K562 (cell line): ENCODE results near the gene COL15A1. TPM values are rescaled to one million over a fixed set of nuclear protein-coding genes. Genes with fewer than 3 reads are reported as not detected.

Source experiments
- ATAC-seq: fragments of 200-7000 bp; cut with Tn5 transposase; 3 replicates; pipeline ENCODE4 v1.9.1; 2020; ENCODE audit warnings: moderate library complexity
- BruUV-seq: library from RNA; stranded (reverse); fragments of 400-500 nt; replicated peaks from 2 replicates; lab custom pipeline; 2021; lab: Mats Ljungman, UMichigan
- CTCF ChIA-PET: fragments of 300-600 bp; formaldehyde crosslinking; extraction: SDS; loops from one replicate; lab custom pipeline; 2021; ENCODE audit warnings: low intra/inter-chr PET ratio; lab: Yijun Ruan, JAX
- POLR2A ChIA-PET: fragments of 300-600, 350-650 bp; sonication (Branson Sonifier 250); formaldehyde crosslinking; extraction: SDS; loops from one replicate; lab custom pipeline; 2021; ENCODE audit warnings: antibody characterized with exemption, inconsistent platforms; lab: Yijun Ruan, JAX
- DNase-seq, 4 experiments: peaks; one replicate each; pipeline versions ENCODE4 v3.0.0 to v3.0.0-alpha.2; 2011 to 2018; ENCODE audit warnings: low spot score in 3 of 4, mixed read lengths in 3 of 4; ENCODE audit errors: extremely low read depth in 1 of 4
- FAIRE-seq: peaks from 2 replicates; lab custom pipeline; 2011; peaks lifted over from hg19 to GRCh38; lab: Jason Lieb, UNC
- H2AFZ ChIP-seq: 2 replicates; pipeline ENCODE4 v1.6.0; 2011; ENCODE audit warnings: low read depth, low read length, control low read depth, inconsistent platforms
- H3K27ac ChIP-seq: fragments of 200-600 bp; 3 replicates; pipeline ENCODE4 v1.8.0; 2011; ENCODE audit warnings: low read depth, mild to moderate bottlenecking, control low read depth, inconsistent platforms, low read length, moderate library complexity, mixed read lengths; ENCODE audit errors: extremely low read depth
- H3K27me3 ChIP-seq, 2 experiments: fragments of 300-600 bp in 1 of 2; 2 replicates in 1 of 2; 3 replicates in 1 of 2; pipeline versions ENCODE4 v1.6.0 to v1.8.0; 2011; ENCODE audit warnings: inconsistent platforms in 2 of 2, low read length in 2 of 2, mild to moderate bottlenecking in 1 of 2, mixed read lengths in 1 of 2, moderate library complexity in 1 of 2; ENCODE audit not compliant: control insufficient read depth in 2 of 2, insufficient read depth in 2 of 2
- H3K36me3 ChIP-seq: fragments of 300-600 bp; 3 replicates; pipeline ENCODE4 v1.8.0; 2011; ENCODE audit warnings: mild to moderate bottlenecking, low read length, inconsistent platforms; ENCODE audit not compliant: control insufficient read depth, insufficient read depth
- H3K4me1 ChIP-seq, 2 experiments: fragments of 200-600 bp in 1 of 2; replicated peaks in 1 of 2; 2 replicates in 1 of 2; 3 replicates in 1 of 2; pipeline versions ENCODE4 v1.5.1 to v1.8.0; 2011; ENCODE audit warnings: inconsistent platforms in 2 of 2, low read length in 2 of 2, mild to moderate bottlenecking in 1 of 2, mixed read lengths in 1 of 2, moderate library complexity in 1 of 2; ENCODE audit not compliant: control insufficient read depth in 2 of 2, insufficient read depth in 2 of 2
- H3K4me2 ChIP-seq: 2 replicates; pipeline ENCODE4 v1.6.1; 2011; ENCODE audit warnings: low read length, control low read depth, inconsistent platforms, mixed read lengths; ENCODE audit not compliant: insufficient read depth
- H3K4me3 ChIP-seq: fragments of 200-600 bp; sonication (generic), shearing (Covaris generic); 2 replicates; pipeline ENCODE4 v1.5.1; 2016; ENCODE audit warnings: control low read depth, inconsistent platforms
- H3K79me2 ChIP-seq: fragments of 200-600 bp; 3 replicates; pipeline ENCODE4 v1.8.0; 2011; ENCODE audit warnings: low read length, inconsistent platforms; ENCODE audit not compliant: control insufficient read depth, insufficient read depth
- H3K9ac ChIP-seq, 2 experiments: 2 replicates each; pipeline versions ENCODE4 v1.6.0 to v1.6.1; 2011; ENCODE audit warnings: low read depth in 2 of 2, low read length in 2 of 2, control low read depth in 1 of 2, inconsistent platforms in 1 of 2, mild to moderate bottlenecking in 1 of 2, mixed read lengths in 1 of 2; ENCODE audit not compliant: insufficient read depth in 1 of 2
- H3K9me1 ChIP-seq: one replicate; pipeline ENCODE4 v1.6.0; 2011; ENCODE audit warnings: inconsistent platforms, mild to moderate bottlenecking, low read length, moderate library complexity; ENCODE audit not compliant: control insufficient read depth, insufficient read depth
- H3K9me3 ChIP-seq: replicated peaks from 2 replicates; pipeline ENCODE4 v1.5.1; 2011; ENCODE audit warnings: low read depth, low read length, inconsistent platforms; ENCODE audit not compliant: control insufficient read depth, insufficient read depth
- H4K20me1 ChIP-seq: replicated peaks from 2 replicates; pipeline ENCODE4 v1.6.1; 2011; ENCODE audit warnings: low read length, inconsistent platforms, mixed read lengths; ENCODE audit not compliant: control insufficient read depth, insufficient read depth
- CC2D1A ChIP-seq: fragments of 450-650 bp; IDR thresholded peaks from 2 replicates; pipeline ENCODE4 v1.6.1; 2017; ENCODE audit warnings: mild to moderate bottlenecking
- ERF ChIP-seq: fragments of 450-650 bp; formaldehyde crosslinking; IDR thresholded peaks from 2 replicates; pipeline ENCODE4 v1.4.0; 2020; ENCODE audit warnings: mild to moderate bottlenecking, mixed read lengths
- JUND ChIP-seq, 2 experiments: IDR thresholded peaks; 2 replicates in 1 of 2; 3 replicates in 1 of 2; pipeline ENCODE4 v1.6.1; 2011; ENCODE audit warnings: borderline replicate concordance in 2 of 2, low read depth in 2 of 2, low read length in 2 of 2, improper control_type of control experiment in 1 of 2, missing biosample characterization in 1 of 2, missing genetic modification characterization in 1 of 2, missing genetic modification reagents in 1 of 2
- MCM5 ChIP-seq: fragments of 450-650 bp; IDR thresholded peaks from 2 replicates; pipeline ENCODE4 v1.6.1; 2016; ENCODE audit warnings: low read depth
- MECOM ChIP-seq: fragments of 250-450 bp; sonication (Bioruptor Pico); IDR thresholded peaks from 2 replicates; pipeline ENCODE4 v1.8.0; 2022; ENCODE audit warnings: inconsistent platforms
- NFIC ChIP-seq: fragments of 450-650 bp; IDR thresholded peaks from 2 replicates; pipeline ENCODE4 v1.6.1; 2017; ENCODE audit warnings: mild to moderate bottlenecking, inconsistent platforms
- NFIX ChIP-seq: fragments of 250-450 bp; sonication (Bioruptor Pico); IDR thresholded peaks from 2 replicates; pipeline ENCODE4 v1.4.0; 2020; ENCODE audit warnings: low read depth, mild to moderate bottlenecking, moderate library complexity
- POLR2B ChIP-seq: fragments of 450-650 bp; IDR thresholded peaks from 2 replicates; pipeline ENCODE4 v1.6.1; 2018; ENCODE audit warnings: low read depth; ENCODE audit not compliant: partially characterized antibody
- RBM25 ChIP-seq: fragments of 200-400 bp; formaldehyde crosslinking; IDR thresholded peaks from 2 replicates; pipeline ENCODE4 v1.6.1; 2018; ENCODE audit warnings: low read length, low read depth, moderate library complexity; ENCODE audit not compliant: severe bottlenecking
- SAFB ChIP-seq: fragments of 200-400 bp; formaldehyde crosslinking; IDR thresholded peaks from 2 replicates; pipeline ENCODE4 v1.6.1; 2017; ENCODE audit warnings: low read depth, low read length, borderline replicate concordance
- SP1 ChIP-seq: sonication (generic); formaldehyde crosslinking; IDR thresholded peaks from 2 replicates; pipeline ENCODE4 v1.8.1; 2022; ENCODE audit warnings: mild to moderate bottlenecking, missing genetic modification reagents
- TEAD2 ChIP-seq: fragments of 450-650 bp; IDR thresholded peaks from 2 replicates; pipeline ENCODE4 v1.6.1; 2016; ENCODE audit warnings: missing genetic modification characterization, control low read depth, missing compliant biosample characterization
- ZNF274 ChIP-seq: IDR thresholded peaks from 2 replicates; pipeline ENCODE4 v1.6.1; 2011; ENCODE audit warnings: low read depth, mild to moderate bottlenecking, low read length, moderate library complexity, borderline replicate concordance
- WGBS: fragments of 100-300 bp; shearing (Covaris generic); methylation state at CpG from one replicate; pipeline ENCODE4 v1.1.6; 2016; ENCODE audit warnings: low coverage, mixed read lengths; ENCODE audit not compliant: insufficient coverage; ENCODE audit errors: missing lambda C conversion rate; 5-methylcytosine and 5-hydroxymethylcytosine counted together
- in situ Hi-C: fragments of 300-500 bp; cut with MboI; formaldehyde crosslinking; loops from 4 replicates; pipeline ENCODE4 v1.15.0; 2018; ENCODE audit warnings: inconsistent platforms, mixed read lengths
- intact Hi-C: fragments of 100-400 bp; cut with micrococcal nuclease; formaldehyde crosslinking; loops from 2 replicates; pipeline ENCODE4 v1.14.2; 2022
- polyA plus RNA-seq, 8 experiments: library from polyadenylated mRNA; depleted of rRNA in 4 of 8; stranded (reverse) in 5 of 8; unstranded in 3 of 8; fragments of >200 nt; fragmentation: Nextera tagmentation in 2 of 8; fragmentation: Illumina TruSeq in 1 of 8; extraction: Ambion mirVana in 2 of 8; extraction: Trizol in 1 of 8; gene quantifications; 2 replicates each; pipeline versions ENCODE4 v1.2.1 to v1.2.3, GENCODE V29; 2011 to 2014; ENCODE audit warnings: inconsistent platforms in 1 of 8, missing spikeins in 1 of 8
- total RNA-seq, 7 experiments: library from RNA; depleted of rRNA in 6 of 7; stranded (reverse); fragments of >200 nt in 6 of 7; fragmentation: Illumina TruSeq in 2 of 7; extraction: Trizol in 2 of 7; gene quantifications; 2 replicates each; pipeline versions ENCODE4 v1.2.1 to v1.2.3, GENCODE V29; 2011 to 2021; ENCODE audit warnings: low replicate concordance in 1 of 7
- TF ChIP-seq, protein P1 (sequence below): sonication (generic); formaldehyde crosslinking; IDR thresholded peaks from 2 replicates; pipeline ENCODE4 v1.8.1; 2023; ENCODE audit warnings: mild to moderate bottlenecking, missing genetic modification reagents
- TF ChIP-seq, protein P2 (sequence below): IDR thresholded peaks from 2 replicates; pipeline ENCODE4 v1.6.1; 2016; ENCODE audit warnings: missing genetic modification characterization, missing compliant biosample characterization
- TF ChIP-seq, protein P3 (sequence below): fragments of 150-350 bp; IDR thresholded peaks from 2 replicates; pipeline ENCODE4 v1.6.1; 2014; ENCODE audit warnings: low read depth, mild to moderate bottlenecking, low read length, borderline replicate concordance

The COL15A1 gene
- total and polyA plus RNA-seq, 9 of the 15 experiments (the other 6 are each of a cell fraction or from before 2014, with no cell fraction given), result 0.46 to 5.1 (median 2.6) TPM

DNA sequence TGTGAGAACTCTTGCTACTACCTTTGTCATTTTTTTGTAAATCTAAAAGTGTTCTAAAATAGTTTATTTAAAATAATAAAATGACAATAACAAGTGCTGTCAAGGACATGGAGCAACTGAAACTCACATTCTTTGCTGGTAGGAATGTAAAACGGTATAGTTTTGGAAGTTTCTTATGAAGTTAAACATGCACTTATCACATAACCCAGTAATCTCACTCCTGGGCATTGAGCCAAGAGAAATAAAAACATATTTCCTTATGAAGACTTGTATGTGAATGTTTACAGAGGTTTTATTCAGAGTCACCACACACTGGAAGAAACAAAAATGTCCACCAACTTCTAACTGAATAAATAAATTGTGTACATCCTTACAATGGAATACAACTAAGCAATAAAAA is 46.0 kb upstream of the COL15A1 start:
- Histone ChIP-seq H3K27me3 (no peaks in the 10 kb centered on the region), H3K79me2 (no peaks in the 10 kb centered on the region), H3K9ac (no peak overlapping the region), H3K36me3 (no peaks in the 10 kb centered on the region), H3K4me3 (no peak overlapping the region), H3K4me1 (peaks cover 0 to under 1% of the 10 kb centered on the region in 2 experiments; a peak in 3 of 5 replicates), H2AFZ (no peak overlapping the region), H3K27ac (no peak overlapping the region), H3K4me2 (no peak overlapping the region), H3K9me1 (no peaks in the 10 kb centered on the region), H4K20me1 (no peaks in the 10 kb centered on the region), H3K9me3 (0 out of 2 replicates have a peak, but pooled peaks cover 3% of the 10 kb centered on the region)
- FAIRE-seq, result no peak
- DNase-seq, result peak in 1 of 4 experiments; percentile 30
- intact Hi-C loops, result no loop called here
- ChIA-PET POLR2A (no interaction called here), CTCF (no interaction called here)
- WGBS, result 7% methylated on average over 1 of the region's 1 CpG
- ATAC-seq, result no peak
- in situ Hi-C loops, result no loop called here
- no TSS peak for BruUV-seq
- TF ChIP-seq SAFB (no peak), NFIX (CRISPR knock-in tag) (no peak), ERF (CRISPR knock-in tag) (no peak), MECOM (CRISPR knock-in tag) (no peak), RBM25 (peak; percentile 64), SP1 (CRISPR knock-in tag) (no peak), JUND (IDR thresholded peaks at IDR 0.05; ENCODE audit: borderline replicate concordance, low read depth, low read length) (no peak), JUND (tag; IDR thresholded peaks at IDR 0.05; ENCODE audit: borderline replicate concordance, low read depth, low read length) (no peak), NFIC (peak; percentile 76), ZNF274 (no peak), CC2D1A (no peak), POLR2B (no peak), TEAD2 (tag) (no peak), MCM5 (no peak)
- TF ChIP-seq, protein P1, sequence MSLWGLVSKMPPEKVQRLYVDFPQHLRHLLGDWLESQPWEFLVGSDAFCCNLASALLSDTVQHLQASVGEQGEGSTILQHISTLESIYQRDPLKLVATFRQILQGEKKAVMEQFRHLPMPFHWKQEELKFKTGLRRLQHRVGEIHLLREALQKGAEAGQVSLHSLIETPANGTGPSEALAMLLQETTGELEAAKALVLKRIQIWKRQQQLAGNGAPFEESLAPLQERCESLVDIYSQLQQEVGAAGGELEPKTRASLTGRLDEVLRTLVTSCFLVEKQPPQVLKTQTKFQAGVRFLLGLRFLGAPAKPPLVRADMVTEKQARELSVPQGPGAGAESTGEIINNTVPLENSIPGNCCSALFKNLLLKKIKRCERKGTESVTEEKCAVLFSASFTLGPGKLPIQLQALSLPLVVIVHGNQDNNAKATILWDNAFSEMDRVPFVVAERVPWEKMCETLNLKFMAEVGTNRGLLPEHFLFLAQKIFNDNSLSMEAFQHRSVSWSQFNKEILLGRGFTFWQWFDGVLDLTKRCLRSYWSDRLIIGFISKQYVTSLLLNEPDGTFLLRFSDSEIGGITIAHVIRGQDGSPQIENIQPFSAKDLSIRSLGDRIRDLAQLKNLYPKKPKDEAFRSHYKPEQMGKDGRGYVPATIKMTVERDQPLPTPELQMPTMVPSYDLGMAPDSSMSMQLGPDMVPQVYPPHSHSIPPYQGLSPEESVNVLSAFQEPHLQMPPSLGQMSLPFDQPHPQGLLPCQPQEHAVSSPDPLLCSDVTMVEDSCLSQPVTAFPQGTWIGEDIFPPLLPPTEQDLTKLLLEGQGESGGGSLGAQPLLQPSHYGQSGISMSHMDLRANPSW (CRISPR knock-in tag), result no peak
- TF ChIP-seq, protein P2, sequence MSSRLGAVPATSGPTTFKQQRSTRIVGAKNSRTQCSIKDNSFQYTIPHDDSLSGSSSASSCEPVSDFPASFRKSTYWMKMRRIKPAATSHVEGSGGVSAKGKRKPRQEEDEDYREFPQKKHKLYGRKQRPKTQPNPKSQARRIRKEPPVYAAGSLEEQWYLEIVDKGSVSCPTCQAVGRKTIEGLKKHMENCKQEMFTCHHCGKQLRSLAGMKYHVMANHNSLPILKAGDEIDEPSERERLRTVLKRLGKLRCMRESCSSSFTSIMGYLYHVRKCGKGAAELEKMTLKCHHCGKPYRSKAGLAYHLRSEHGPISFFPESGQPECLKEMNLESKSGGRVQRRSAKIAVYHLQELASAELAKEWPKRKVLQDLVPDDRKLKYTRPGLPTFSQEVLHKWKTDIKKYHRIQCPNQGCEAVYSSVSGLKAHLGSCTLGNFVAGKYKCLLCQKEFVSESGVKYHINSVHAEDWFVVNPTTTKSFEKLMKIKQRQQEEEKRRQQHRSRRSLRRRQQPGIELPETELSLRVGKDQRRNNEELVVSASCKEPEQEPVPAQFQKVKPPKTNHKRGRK (tag), result no peak
- TF ChIP-seq, protein P3, sequence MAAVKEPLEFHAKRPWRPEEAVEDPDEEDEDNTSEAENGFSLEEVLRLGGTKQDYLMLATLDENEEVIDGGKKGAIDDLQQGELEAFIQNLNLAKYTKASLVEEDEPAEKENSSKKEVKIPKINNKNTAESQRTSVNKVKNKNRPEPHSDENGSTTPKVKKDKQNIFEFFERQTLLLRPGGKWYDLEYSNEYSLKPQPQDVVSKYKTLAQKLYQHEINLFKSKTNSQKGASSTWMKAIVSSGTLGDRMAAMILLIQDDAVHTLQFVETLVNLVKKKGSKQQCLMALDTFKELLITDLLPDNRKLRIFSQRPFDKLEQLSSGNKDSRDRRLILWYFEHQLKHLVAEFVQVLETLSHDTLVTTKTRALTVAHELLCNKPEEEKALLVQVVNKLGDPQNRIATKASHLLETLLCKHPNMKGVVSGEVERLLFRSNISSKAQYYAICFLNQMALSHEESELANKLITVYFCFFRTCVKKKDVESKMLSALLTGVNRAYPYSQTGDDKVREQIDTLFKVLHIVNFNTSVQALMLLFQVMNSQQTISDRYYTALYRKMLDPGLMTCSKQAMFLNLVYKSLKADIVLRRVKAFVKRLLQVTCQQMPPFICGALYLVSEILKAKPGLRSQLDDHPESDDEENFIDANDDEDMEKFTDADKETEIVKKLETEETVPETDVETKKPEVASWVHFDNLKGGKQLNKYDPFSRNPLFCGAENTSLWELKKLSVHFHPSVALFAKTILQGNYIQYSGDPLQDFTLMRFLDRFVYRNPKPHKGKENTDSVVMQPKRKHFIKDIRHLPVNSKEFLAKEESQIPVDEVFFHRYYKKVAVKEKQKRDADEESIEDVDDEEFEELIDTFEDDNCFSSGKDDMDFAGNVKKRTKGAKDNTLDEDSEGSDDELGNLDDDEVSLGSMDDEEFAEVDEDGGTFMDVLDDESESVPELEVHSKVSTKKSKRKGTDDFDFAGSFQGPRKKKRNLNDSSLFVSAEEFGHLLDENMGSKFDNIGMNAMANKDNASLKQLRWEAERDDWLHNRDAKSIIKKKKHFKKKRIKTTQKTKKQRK, result no peak
